ENCODE measurements around the gene RABAC1. TPM values are rescaled to one million over a fixed set of nuclear protein-coding genes. Genes with fewer than 3 reads are reported as not detected.

RABAC1 gene
- total RNA-seq, 1 experiment from 2014 or later: 115 TPM

- Histone ChIP-seq H3K27me3 (replicated peaks) (peaks cover 69% of the 10 kb centered on the region), H3K27ac (no peak overlapping the region), H3K36me3 (no peaks in the 10 kb centered on the region), H3K4me3 (no peak overlapping the region), H3K4me1 (replicated peaks) (no peaks in the 10 kb centered on the region), H3K9me3 (replicated peaks) (no peaks in the 10 kb centered on the region)
- DNase-seq (ENCODE audit: low read depth in 1 of 2, low spot score in 2 of 2): no peak
Measured at GRCh38 chr19:41925208-41926003, 33.7 kb downstream of the RABAC1 start.

GRCh38 chr19:41924151-41925145 lies 34.7 kb downstream of the RABAC1 start:
- no peak overlapping the region for H3K27ac ChIP-seq
- H3K4me1 ChIP-seq (replicated peaks): no peaks in the 10 kb centered on the region
- H3K9me3 ChIP-seq (replicated peaks): no peaks in the 10 kb centered on the region
- no peak overlapping the region for H3K4me3 ChIP-seq
- DNase-seq (ENCODE audit: low read depth in 1 of 2, low spot score in 2 of 2): no peak
- peaks cover 60% of the 10 kb centered on the region for H3K27me3 ChIP-seq (replicated peaks)
- no peaks in the 10 kb centered on the region for H3K36me3 ChIP-seq

GRCh38 chr19:41923045-41923788 lies 35.9 kb downstream of the RABAC1 start:
- H3K4me3 ChIP-seq: no peak overlapping the region
- no peaks in the 10 kb centered on the region for H3K36me3 ChIP-seq
- H3K9me3 ChIP-seq (replicated peaks): no peaks in the 10 kb centered on the region
- no peak for DNase-seq (ENCODE audit: low read depth in 1 of 2, low spot score in 2 of 2)
- no peaks in the 10 kb centered on the region for H3K4me1 ChIP-seq (replicated peaks)
- H3K27ac ChIP-seq: no peak overlapping the region
- H3K27me3 ChIP-seq (replicated peaks): peaks cover 49% of the 10 kb centered on the region

- Histone ChIP-seq H3K27me3 (replicated peaks) (peaks cover 46% of the 10 kb centered on the region), H3K9me3 (replicated peaks) (no peaks in the 10 kb centered on the region), H3K27ac (no peak overlapping the region), H3K4me1 (replicated peaks) (no peaks in the 10 kb centered on the region), H3K36me3 (no peaks in the 10 kb centered on the region), H3K4me3 (no peak overlapping the region)
- no peak for DNase-seq (ENCODE audit: low read depth in 1 of 2, low spot score in 2 of 2)
Measured at GRCh38 chr19:41922585-41922984, 36.5 kb downstream of the RABAC1 start.

- H3K36me3 ChIP-seq: no peaks in the 10 kb centered on the region
- H3K4me1 ChIP-seq (replicated peaks): no peaks in the 10 kb centered on the region
- peaks cover 42% of the 10 kb centered on the region for H3K27me3 ChIP-seq (replicated peaks)
- H3K9me3 ChIP-seq (replicated peaks): no peaks in the 10 kb centered on the region
- DNase-seq (ENCODE audit: low read depth in 1 of 2, low spot score in 2 of 2): no peak
- no peak overlapping the region for H3K4me3 ChIP-seq
- H3K27ac ChIP-seq: no peak overlapping the region
Measured at GRCh38 chr19:41921577-41922576, 37.2 kb downstream of the RABAC1 start.

- peaks cover 44% of the 10 kb centered on the region for H3K27me3 ChIP-seq (replicated peaks)
- no peak overlapping the region for H3K27ac ChIP-seq
- H3K4me1 ChIP-seq (replicated peaks): no peaks in the 10 kb centered on the region
- DNase-seq (ENCODE audit: low read depth in 1 of 2, low spot score in 2 of 2): no peak
- H3K4me3 ChIP-seq: no peak overlapping the region
- no peaks in the 10 kb centered on the region for H3K9me3 ChIP-seq (replicated peaks)
- H3K36me3 ChIP-seq: no peaks in the 10 kb centered on the region
Measured at GRCh38 chr19:41920882-41921576, 38.1 kb downstream of the RABAC1 start.

- Histone ChIP-seq H3K27me3 (replicated peaks) (peaks cover 50% of the 10 kb centered on the region), H3K36me3 (no peaks in the 10 kb centered on the region)
- no peak for DNase-seq (ENCODE audit: low read depth in 1 of 2, low spot score in 2 of 2)
Measured at GRCh38 chr19:41919948-41920712, 39.0 kb downstream of the RABAC1 start.

GRCh38 chr19:41918653-41919244 lies 40.4 kb downstream of the RABAC1 start:
- Histone ChIP-seq H3K36me3 (no peaks in the 10 kb centered on the region), H3K27me3 (replicated peaks) (peaks cover 53% of the 10 kb centered on the region), H3K9me3 (replicated peaks) (no peaks in the 10 kb centered on the region), H3K4me1 (replicated peaks) (peaks cover 3% of the 10 kb centered on the region; the same call in 1 of the 2 replicates), H3K4me3 (no peak overlapping the region), H3K27ac (no peak overlapping the region)
- no peak for DNase-seq (ENCODE audit: low read depth in 1 of 2, low spot score in 2 of 2)

More at GRCh38 chr19:41919948-41920712, 39.0 kb downstream of the RABAC1 start:
- Histone ChIP-seq H3K4me3 (no peak overlapping the region), H3K4me1 (replicated peaks) (peaks cover 3% of the 10 kb centered on the region; the same call in 1 of the 2 replicates), H3K27ac (no peak overlapping the region), H3K9me3 (replicated peaks) (no peaks in the 10 kb centered on the region)

GRCh38 chr19:41918095-41918494 lies 41.0 kb downstream of the RABAC1 start:
- no peak overlapping the region for H3K4me3 ChIP-seq
- H3K36me3 ChIP-seq: no peaks in the 10 kb centered on the region
- no peak overlapping the region for H3K27ac ChIP-seq
- peaks cover 56% of the 10 kb centered on the region for H3K27me3 ChIP-seq (replicated peaks)
- H3K4me1 ChIP-seq (replicated peaks): peaks cover 3% of the 10 kb centered on the region; the same call in 1 of the 2 replicates
- H3K9me3 ChIP-seq (replicated peaks): no peaks in the 10 kb centered on the region
- DNase-seq (ENCODE audit: low read depth in 1 of 2, low spot score in 2 of 2): no peak

- Histone ChIP-seq H3K4me1 (replicated peaks) (peaks cover 3% of the 10 kb centered on the region; the same call in 1 of the 2 replicates), H3K27me3 (replicated peaks) (peaks cover 54% of the 10 kb centered on the region), H3K4me3 (no peak overlapping the region), H3K9me3 (replicated peaks) (no peaks in the 10 kb centered on the region), H3K36me3 (no peaks in the 10 kb centered on the region), H3K27ac (no peak overlapping the region)
- no peak for DNase-seq (ENCODE audit: low read depth in 1 of 2, low spot score in 2 of 2)
Measured at GRCh38 chr19:41917676-41918075, 41.4 kb downstream of the RABAC1 start.

- Histone ChIP-seq H3K27me3 (replicated peaks) (peaks cover 56% of the 10 kb centered on the region), H3K4me1 (replicated peaks) (peaks cover 3% of the 10 kb centered on the region; the same call in 1 of the 2 replicates), H3K9me3 (replicated peaks) (no peaks in the 10 kb centered on the region), H3K36me3 (no peaks in the 10 kb centered on the region), H3K4me3 (no peak overlapping the region), H3K27ac (no peak overlapping the region)
- DNase-seq (ENCODE audit: low read depth in 1 of 2, low spot score in 2 of 2): no peak
Measured at GRCh38 chr19:41915776-41916414, 43.2 kb downstream of the RABAC1 start.
